ENCODE measurements around the gene SMOC1.

Gene SMOC1

DNA sequence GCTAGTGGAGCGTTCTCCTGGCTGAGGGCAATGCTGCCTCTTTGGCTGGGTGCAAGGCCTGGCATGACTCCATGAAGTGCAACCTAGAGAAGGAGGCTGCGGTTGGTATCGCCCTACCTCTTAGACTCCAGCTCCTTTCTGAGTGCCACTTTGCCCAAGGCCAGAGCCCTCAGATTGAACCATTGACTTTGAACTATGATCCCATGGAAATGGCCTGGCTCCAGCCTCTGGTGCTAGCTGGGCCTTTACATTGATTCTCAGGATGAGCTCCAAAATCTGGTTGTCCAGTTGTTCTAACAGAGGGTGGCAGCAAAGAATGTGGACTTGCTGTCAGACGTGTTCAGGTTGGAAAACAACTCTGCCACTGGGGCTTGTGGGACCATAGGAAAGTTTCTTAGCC is 16.1 kb upstream of the SMOC1 start:
- no peak for DNase-seq (ENCODE audit: low spot score)

GRCh38 chr14:69865701-69866365 is 13.4 kb upstream of the SMOC1 start:
- no peak for DNase-seq (ENCODE audit: low spot score)

DNA sequence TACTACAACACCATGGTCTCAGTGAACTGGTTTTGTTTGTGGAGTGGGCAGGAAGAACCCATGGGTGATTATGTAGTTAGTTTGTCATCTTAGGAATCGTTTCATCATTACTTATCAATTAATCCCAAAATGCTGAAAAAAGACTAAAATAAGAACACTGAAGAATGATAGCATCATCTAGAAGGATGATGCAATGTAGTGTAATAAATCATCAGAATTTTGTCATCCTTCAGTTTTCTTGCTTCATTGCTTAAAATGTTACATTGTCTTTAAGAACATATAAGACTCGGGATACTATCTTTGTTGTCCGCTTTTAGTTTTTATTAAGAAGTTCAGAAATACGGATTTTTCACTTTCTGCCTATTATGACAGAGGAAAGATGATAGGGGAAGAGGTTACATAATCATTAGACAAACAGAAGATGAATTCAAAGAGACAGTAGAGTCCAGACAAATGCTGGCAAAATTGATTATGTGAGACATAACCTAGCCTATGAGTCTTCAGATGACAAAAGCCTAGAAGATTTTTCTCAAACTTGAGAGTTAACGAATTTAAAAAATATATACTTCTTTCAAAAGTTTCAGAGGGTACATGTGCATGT is 10.8 kb upstream of the SMOC1 start:
- no peak for DNase-seq (ENCODE audit: low spot score)

DNA sequence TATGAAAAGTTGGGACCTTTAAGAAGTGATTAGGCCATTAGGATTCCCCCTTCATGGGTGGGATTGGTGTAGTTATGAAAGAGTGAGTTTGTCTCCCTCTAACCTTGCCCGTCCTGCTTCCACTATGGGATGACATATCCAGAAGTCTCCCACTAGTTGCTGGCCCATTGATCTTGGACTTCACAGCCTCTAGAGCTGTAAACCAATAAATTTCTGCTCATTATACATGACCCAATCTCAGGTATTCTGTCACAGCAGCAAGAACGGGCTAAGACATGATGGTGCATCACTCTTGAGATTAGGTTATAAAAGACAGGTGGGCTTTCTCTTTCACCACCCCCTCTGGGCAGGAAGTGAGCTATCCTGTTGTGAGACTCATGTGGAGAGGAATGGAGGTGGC is 8.6 kb upstream of the SMOC1 start:
- no peak for DNase-seq (ENCODE audit: low spot score)

- no peak for DNase-seq (ENCODE audit: low spot score)
These were observed 5.1 kb upstream of the SMOC1 start for GRCh38 chr14:69873877-69874780.

GRCh38 chr14:69876221-69876847 is 2.9 kb upstream of the SMOC1 start:
- DNase-seq (ENCODE audit: low spot score): no peak

DNA sequence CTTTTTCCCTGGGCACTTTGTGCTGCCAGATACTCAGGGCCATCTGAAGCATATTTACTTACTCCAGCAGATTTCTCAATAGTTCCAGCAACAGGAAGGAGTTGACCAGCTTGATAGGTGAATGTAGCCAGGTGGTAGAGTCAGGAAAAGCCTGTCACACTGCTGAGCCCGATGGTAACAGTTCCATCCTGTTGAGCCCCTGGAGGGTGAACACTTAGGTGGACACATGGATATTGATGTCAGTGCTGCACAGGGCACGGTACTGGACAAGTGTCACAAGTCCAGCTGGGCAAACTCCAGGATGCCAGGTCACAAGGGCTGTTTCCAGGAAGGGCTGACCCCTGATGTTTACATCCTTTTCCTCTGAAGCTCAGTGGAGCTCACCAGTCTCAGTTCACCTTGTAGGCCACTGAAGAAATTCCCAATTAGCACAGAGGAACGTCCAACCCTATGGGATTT is 2.3 kb upstream of the SMOC1 start:
- DNase-seq (ENCODE audit: low spot score): no peak

DNA sequence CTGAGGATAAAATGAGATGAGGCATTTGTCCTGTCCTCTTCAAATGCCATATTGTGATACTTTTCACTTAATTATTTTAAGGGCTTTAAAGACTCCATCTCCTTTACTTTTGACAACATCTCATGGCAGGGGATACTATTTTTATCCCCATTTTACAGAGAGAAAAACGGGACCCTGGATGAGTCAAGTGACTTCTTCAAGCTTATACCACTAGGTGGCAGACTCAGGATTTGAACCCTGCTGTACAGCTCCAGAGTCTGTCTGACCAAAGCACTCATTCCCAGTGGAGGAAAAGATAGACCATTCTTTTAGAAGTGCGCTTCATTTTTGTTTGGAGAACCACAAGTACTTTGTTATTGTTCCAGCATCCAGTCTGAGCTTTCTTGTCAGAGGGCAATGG is 1.7 kb upstream of the SMOC1 start:
- DNase-seq (ENCODE audit: low spot score): peak; percentile 74

DNA sequence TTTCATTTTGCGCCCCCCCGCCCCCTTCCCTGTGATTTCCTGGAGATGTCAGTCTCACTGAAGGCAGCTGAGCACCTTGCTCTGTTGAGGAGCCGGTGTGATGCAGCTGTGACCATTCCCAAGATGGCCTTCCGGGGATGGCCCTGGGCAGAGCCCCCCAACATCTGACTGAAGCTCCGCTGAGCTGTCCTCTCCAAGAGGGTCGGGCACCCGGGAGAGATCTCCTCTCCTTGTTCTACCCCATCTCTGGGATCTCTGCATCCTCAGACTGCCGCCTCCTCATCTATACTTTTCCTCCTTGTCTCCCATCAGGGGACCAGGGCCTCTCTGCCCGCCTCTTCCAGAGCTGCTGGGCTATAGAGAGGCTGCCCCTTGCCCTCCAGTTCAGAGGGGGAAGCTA is 965 bp upstream of the SMOC1 start:
- no peak for DNase-seq (ENCODE audit: low spot score)

DNA sequence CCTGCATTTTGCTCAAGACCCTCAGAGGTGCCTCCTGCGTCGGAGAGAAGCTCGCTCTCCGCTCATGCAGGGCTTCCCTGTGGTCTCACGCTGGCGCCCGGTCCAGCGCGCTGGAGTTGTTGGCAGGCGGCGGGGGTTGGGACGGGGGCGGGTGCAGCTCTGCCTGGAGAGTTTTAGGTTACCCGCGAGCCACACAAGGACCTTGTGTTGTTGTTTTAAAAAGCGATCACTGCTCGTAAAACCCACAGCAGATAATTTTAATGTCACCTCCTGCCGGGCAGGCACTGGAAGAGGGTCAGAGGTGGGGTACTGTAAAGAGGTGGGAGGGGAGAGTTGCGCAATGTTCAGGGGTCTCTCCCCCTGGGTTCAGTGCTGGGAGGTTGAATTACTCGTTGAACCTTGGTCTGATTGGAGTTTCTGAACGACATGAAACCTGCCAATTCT is 850 bp downstream of the SMOC1 start:
- no peak for DNase-seq (ENCODE audit: low spot score)

- no peak for DNase-seq (ENCODE audit: low spot score)
These were observed 1.7 kb downstream of the SMOC1 start for GRCh38 chr14:69880893-69881292.

GRCh38 chr14:69882116-69882864 is 3.1 kb downstream of the SMOC1 start:
- DNase-seq (ENCODE audit: low spot score): no peak

- no peak for DNase-seq (ENCODE audit: low spot score)
These were observed 3.7 kb downstream of the SMOC1 start for GRCh38 chr14:69882915-69883314.

DNA sequence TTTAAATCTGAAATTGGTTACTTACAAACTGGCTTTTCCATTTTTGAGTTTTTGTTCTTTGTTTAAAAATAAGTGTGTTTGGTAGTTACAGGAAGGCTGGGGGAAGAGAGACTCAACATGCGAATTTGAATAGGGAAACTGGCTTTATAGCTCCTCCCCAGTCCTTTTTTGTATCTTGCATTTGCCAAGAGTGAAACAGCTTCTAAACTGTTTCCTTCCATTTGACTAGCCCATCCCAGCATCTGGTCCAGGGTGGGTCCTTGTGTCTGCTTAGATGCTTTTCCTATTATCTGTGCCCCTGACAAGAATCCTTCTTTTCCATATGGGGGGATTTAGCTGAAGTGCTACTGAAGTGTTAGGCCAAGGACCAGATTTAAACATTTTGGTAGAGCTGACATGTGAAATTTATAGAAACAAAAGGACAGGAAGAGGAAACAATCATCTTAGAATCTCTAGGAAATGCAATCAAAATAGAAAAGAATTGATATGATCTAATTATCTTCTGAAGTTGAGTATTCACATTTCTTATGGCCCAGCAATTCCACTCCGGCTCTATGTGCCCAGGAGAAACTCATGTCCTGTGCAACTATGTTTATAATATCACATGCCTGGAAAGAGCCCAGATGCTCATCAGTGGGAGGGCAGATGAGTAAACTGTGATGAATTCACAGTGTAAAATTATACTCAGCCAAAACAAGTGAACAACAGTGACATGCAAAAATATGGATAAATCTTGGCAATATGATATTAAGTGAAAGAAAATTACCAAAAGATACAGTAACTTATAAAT is 7.4 kb downstream of the SMOC1 start:
- DNase-seq (ENCODE audit: low spot score): no peak

DNA sequence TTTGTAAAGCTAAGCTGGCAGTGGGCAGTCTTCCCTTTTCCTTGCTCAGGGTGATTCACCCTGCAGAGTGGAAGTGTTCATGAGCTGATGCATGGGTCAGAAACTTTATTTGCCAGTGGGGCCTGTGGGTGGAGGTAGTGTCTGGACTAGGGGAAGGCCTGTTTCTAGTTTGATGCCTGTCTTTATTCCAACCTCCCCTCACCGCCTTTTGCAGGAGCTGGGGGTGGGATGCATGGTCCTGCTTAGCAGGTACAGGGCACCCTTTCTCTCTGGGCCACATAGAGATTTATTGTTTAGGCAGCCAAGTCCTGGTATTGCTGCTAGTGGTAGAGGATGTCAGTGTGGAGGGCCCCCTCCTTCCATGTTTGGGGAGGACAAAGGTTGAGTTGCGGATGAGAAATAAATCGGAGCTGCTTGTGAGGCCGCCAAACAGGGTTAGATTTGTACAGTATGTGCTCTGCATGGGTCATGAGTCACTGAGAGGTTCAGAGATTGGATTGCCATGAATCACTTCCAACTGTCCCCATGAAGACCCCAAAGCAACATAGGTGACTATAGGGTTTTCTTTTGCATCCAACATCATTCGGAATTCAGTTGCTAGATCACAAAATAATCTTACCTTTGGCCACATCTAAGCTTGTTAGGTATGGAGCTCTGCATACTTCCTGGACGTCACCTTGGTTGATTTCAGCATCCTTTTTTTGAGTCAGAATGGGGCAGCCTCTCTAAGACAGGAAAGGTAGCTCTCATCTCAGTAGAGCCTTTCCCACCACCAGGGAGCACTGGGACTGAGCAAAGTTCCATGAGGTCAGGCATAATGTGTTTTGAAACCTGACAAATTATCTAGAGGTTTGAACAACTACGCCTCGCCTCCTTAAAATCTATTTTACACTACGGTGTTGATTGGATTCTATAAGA is 8.8 kb downstream of the SMOC1 start:
- no peak for DNase-seq (ENCODE audit: low spot score)

DNA sequence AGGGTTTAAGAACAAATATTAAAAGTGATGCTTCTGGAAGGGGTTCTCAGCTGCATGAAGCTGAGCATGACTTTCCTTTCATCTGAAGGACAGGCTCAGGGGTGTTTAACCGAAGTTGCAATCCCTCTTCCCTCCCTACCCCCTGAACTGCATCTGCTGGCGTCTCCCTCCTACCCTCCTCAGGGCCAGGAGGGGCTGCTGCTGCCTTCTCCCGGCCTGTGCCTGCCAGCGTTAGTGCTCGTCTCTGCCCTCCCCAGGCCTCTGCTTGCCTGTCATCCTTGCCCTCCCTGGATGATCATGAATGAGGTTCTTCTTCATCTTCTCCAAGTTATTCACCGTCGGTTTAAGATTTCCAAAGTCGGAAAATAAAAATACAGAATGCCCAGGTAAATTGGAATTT is 12.2 kb downstream of the SMOC1 start:
- DNase-seq (ENCODE audit: low spot score): no peak

DNA sequence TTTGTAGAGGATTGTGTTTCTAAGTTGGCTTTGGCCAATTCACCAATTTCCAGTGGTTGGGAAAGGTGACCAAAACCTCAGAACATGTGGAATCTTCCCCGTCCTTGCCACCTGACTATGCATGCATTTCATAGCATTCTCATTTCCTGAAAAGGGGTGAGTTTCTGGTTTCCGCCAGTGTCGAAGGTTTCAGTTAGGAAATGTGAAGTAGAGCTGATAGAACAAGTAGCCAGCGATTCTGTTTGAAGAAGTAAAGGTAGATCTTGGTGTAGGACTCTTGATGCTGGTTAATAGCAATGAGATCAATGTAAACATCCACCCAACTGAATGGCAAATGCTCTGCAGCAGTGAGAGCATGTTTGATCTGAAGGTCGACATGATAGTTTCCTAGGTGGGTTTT is 15.9 kb downstream of the SMOC1 start:
- no peak for DNase-seq (ENCODE audit: low spot score)

GRCh38 chr14:69896080-69896479 is 16.9 kb downstream of the SMOC1 start:
- no peak for DNase-seq (ENCODE audit: low spot score)

- DNase-seq (ENCODE audit: low spot score): no peak
These were observed 17.8 kb downstream of the SMOC1 start for GRCh38 chr14:69896972-69897371.

DNA sequence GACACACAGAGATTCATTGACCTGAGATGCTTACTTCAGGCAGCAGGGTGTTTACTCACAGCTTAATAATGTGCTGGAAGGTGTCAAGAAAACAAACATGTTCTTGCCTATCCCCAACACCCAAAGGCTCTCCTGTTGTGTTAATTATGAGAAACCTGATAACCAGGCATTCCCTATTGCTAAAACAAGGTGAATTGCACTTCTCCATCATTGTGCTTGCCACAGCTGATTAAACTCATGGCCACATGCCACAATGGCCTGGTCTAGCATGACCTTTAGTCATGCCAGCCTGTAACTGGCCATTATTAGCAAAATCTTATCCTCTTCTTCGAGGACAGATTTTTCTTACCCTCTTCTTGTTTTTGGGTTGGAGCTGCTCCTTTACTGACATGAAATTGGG is 21.4 kb downstream of the SMOC1 start:
- no peak for DNase-seq (ENCODE audit: low spot score)

Measured in globus pallidus (tissue), 1 donor.